Right hindlimb (tissue), 1 donor: Measurements from ENCODE around the gene MRPL48.
"Not testable (repeated sequence)": the region's sequence is repeated elsewhere in the genome, so short reads cannot be mapped to it uniquely, and the experiment has no call there.

ENCODE experiments used
- DNase-seq: peaks from one replicate; pipeline ENCODE4 v3.0.0-alpha.2; 2018

MRPL48 gene

GRCh38 chr11:73779084-73779902, 8.4 kb upstream of the MRPL48 start:
- peak; percentile 99 for DNase-seq

GRCh38 chr11:73781303-73781702, 6.4 kb upstream of the MRPL48 start:
- DNase-seq, result no peak

GRCh38 chr11:73783483-73784020, 4.1 kb upstream of the MRPL48 start:
- DNase-seq, result no peak

- DNase-seq, result no peak
These were observed 3.5 kb upstream of the MRPL48 start for GRCh38 chr11:73784080-73784634.

GRCh38 chr11:73784734-73785133, 2.9 kb upstream of the MRPL48 start:
- no peak for DNase-seq

GRCh38 chr11:73785467-73785866, 2.2 kb upstream of the MRPL48 start:
- DNase-seq, result not testable (repeated sequence)

GRCh38 chr11:73787051-73787642, 527 bp upstream of the MRPL48 start:
- DNase-seq, result no peak

- no peak for DNase-seq
These were observed 1.6 kb downstream of the MRPL48 start for GRCh38 chr11:73789279-73789670.

GRCh38 chr11:73792584-73792983, 4.9 kb downstream of the MRPL48 start:
- no peak for DNase-seq

- no peak for DNase-seq
These were observed 8.4 kb downstream of the MRPL48 start for GRCh38 chr11:73795925-73796632.

- DNase-seq, result peak; percentile 71
These were observed 9.8 kb downstream of the MRPL48 start for GRCh38 chr11:73797457-73797856.

- DNase-seq, result no peak
These were observed 12.7 kb downstream of the MRPL48 start for GRCh38 chr11:73800276-73800806.

- no peak for DNase-seq
These were observed 13.5 kb downstream of the MRPL48 start for GRCh38 chr11:73801136-73801535.

GRCh38 chr11:73804712-73805111, 17.0 kb downstream of the MRPL48 start:
- no peak for DNase-seq

GRCh38 chr11:73808052-73808451, 20.4 kb downstream of the MRPL48 start:
- DNase-seq, result no peak

- no peak for DNase-seq
These were observed 23.0 kb downstream of the MRPL48 start for GRCh38 chr11:73810637-73811036.

- no peak for DNase-seq
These were observed 24.6 kb downstream of the MRPL48 start for GRCh38 chr11:73812234-73812633.

- no peak for DNase-seq
These were observed 27.1 kb downstream of the MRPL48 start for GRCh38 chr11:73814812-73815211.

GRCh38 chr11:73818846-73819245, 31.2 kb downstream of the MRPL48 start:
- DNase-seq, result no peak

GRCh38 chr11:73830261-73830660, 42.6 kb downstream of the MRPL48 start:
- no peak for DNase-seq

- DNase-seq, result no peak
These were observed 45.4 kb downstream of the MRPL48 start for GRCh38 chr11:73833067-73833466.

- no peak for DNase-seq
These were observed 50.9 kb downstream of the MRPL48 start for GRCh38 chr11:73838443-73839122.

- no peak for DNase-seq
These were observed 51.4 kb downstream of the MRPL48 start for GRCh38 chr11:73839123-73839457.
